Measurements from ENCODE around the gene KPNB1. TPM values are rescaled to one million over a fixed set of nuclear protein-coding genes. Genes with fewer than 3 reads are reported as not detected.

The KPNB1 gene
- 100 to 1,000 TPM in 3 of 4 donors, 10 to 100 TPM in 1; 55.6 to 313 (median 209) TPM for total RNA-seq

DNA sequence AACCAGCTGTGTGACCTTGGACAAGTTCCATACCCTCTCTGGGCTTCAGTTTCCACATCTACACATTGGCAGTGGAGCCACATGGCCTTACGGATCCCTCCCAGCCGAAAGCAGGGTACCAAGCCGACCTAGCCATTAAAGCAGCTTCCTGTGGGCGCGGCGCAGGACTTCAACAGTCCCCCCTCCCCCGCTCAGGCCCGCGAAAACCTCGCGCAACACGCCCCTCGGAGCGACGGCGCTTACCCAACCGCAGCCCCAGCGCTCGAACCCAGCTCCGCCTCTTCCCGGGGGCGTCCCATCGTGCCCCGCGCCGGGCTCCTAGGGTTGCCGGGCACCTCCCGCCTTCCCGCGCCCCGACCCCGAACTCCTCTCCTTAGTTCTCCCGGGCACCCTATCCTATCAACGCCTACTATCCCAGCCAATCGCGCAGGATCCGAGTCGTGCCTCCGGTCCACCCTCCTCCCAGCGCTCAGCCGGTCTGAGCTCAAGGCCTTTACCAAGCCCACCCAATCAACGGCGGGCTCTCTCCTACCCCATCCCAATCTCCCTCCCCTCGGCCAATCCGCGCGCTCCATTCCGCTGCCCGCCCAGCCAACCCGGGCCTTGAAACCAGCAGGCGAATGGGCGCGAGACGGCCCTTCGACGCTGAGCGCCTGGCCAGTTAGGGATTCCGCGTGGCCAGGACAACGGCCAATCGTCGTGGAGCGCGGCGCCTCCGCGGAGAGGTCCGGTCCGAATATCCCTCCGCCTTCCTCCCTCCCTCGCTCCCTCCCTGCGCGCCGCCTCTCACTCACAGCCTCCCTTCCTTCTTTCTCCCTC is at the start of gene KPNB1:
Gene KPNB1, plus strand, starts transcription at position 767 of the 819 bp plus-strand sequence. CDS start 326 bp downstream, outside the sequence.
- peak within 1 kb of the TSS; percentile 90 to 97 for H3K27ac ChIP-seq
- no peaks in the 10 kb centered on the region for H3K27me3 ChIP-seq
- peak; percentile 99 for DNase-seq
- H3K9me3 ChIP-seq = no peaks in the 10 kb centered on the region
- peak within 1 kb of the TSS; percentile 67 to 91 for H3K4me3 ChIP-seq
- H3K4me1 ChIP-seq = peaks cover 7 to 13% of the 10 kb centered on the region in 2 donors
- TF ChIP-seq CTCF (IDR thresholded peaks at IDR 0.05) = peak in 1 of 4 experiments; percentile 30
- peak; percentile 51 to 60 for TF ChIP-seq POLR2A (IDR thresholded peaks at IDR 0.05)
- H3K36me3 ChIP-seq = no peaks in the 10 kb centered on the region
- intact Hi-C loops (cut with DNase I; ENCODE audit: low total_unique reads) = no loop called here

GRCh38 chr17:47603830-47604597 is 45.7 kb upstream of the KPNB1 start:
- intact Hi-C loops (cut with DNase I; ENCODE audit: low total_unique reads) = no loop called here
- DNase-seq = no peak
- Histone ChIP-seq H3K4me3 (no peak overlapping the region), H3K36me3 (no peaks in the 10 kb centered on the region), H3K27me3 (no peaks in the 10 kb centered on the region), H3K4me1 (no peaks in the 10 kb centered on the region), H3K27ac (no peak overlapping the region), H3K9me3 (no peaks in the 10 kb centered on the region)
- no peak for TF ChIP-seq POLR2A (IDR thresholded peaks at IDR 0.05)
- no peak for TF ChIP-seq CTCF (IDR thresholded peaks at IDR 0.05)

DNA sequence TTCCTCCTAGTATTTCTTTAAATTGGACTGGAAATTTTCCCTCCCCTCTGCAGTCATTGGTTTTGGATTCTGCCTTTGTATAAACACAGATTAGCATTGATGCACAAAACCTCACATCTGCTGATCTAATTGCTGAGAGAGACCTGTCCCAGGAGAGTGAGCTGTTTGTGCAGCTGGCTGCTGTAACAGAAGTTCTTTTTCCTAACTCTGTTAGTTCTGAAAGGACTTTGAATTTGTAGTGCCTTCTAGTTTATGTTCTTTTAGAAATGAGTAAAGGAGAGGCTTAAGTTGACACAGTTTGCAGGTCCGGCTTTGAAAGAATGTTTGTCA is 45.2 kb upstream of the KPNB1 start:
- intact Hi-C loops (cut with DNase I; ENCODE audit: low total_unique reads) = no loop called here
- no peak for TF ChIP-seq POLR2A (IDR thresholded peaks at IDR 0.05)
- no peak for TF ChIP-seq CTCF (IDR thresholded peaks at IDR 0.05)
- no peaks in the 10 kb centered on the region for H3K9me3 ChIP-seq
- no peak overlapping the region for H3K4me3 ChIP-seq
- no peaks in the 10 kb centered on the region for H3K36me3 ChIP-seq
- H3K4me1 ChIP-seq = no peaks in the 10 kb centered on the region
- H3K27me3 ChIP-seq = no peaks in the 10 kb centered on the region
- H3K27ac ChIP-seq = peak overlapping the region in 1 of 2 donors; percentile 34
- DNase-seq = no peak

GRCh38 chr17:47605011-47605410 is 44.7 kb upstream of the KPNB1 start:
- Histone ChIP-seq H3K36me3 (no peaks in the 10 kb centered on the region), H3K27ac (peak overlapping the region in 1 of 2 donors; percentile 34), H3K4me3 (no peak overlapping the region), H3K9me3 (no peaks in the 10 kb centered on the region), H3K27me3 (no peaks in the 10 kb centered on the region), H3K4me1 (no peaks in the 10 kb centered on the region)
- no peak for TF ChIP-seq CTCF (IDR thresholded peaks at IDR 0.05)
- TF ChIP-seq POLR2A (IDR thresholded peaks at IDR 0.05) = no peak
- no peak for DNase-seq
- intact Hi-C loops (cut with DNase I; ENCODE audit: low total_unique reads) = no loop called here

- TF ChIP-seq CTCF (IDR thresholded peaks at IDR 0.05) (no peak), POLR2A (IDR thresholded peaks at IDR 0.05) (no peak)
- Histone ChIP-seq H3K36me3 (no peaks in the 10 kb centered on the region), H3K4me3 (no peak overlapping the region), H3K27ac (no peak overlapping the region), H3K27me3 (no peaks in the 10 kb centered on the region), H3K4me1 (no peaks in the 10 kb centered on the region), H3K9me3 (no peaks in the 10 kb centered on the region)
- DNase-seq = no peak
- intact Hi-C loops (cut with DNase I; ENCODE audit: low total_unique reads) = no loop called here
Observed at GRCh38 chr17:47607481-47607880, 42.2 kb upstream of the KPNB1 start.

Data from uterus (tissue), 4 donors.